HepG2 (cell line): ENCODE measurements around the gene DNAI4.

Experiments
- KLF12 ChIP-seq: sonication (generic); formaldehyde crosslinking; IDR thresholded peaks from 2 replicates; pipeline ENCODE4 v1.4.0; 2020; ENCODE audit warnings: missing genetic modification reagents, borderline replicate concordance
- MYNN ChIP-seq: sonication (generic); formaldehyde crosslinking; IDR thresholded peaks from 2 replicates; pipeline ENCODE4 v1.4.0; 2020; ENCODE audit warnings: mild to moderate bottlenecking, low read depth, missing genetic modification reagents
- NFATC3 ChIP-seq: sonication (generic); formaldehyde crosslinking; IDR thresholded peaks from 2 replicates; pipeline ENCODE4 v1.5.1; 2020; ENCODE audit warnings: mild to moderate bottlenecking, missing genetic modification reagents
- POLR2AphosphoS5 ChIP-seq: IDR thresholded peaks from 2 replicates; pipeline ENCODE4 v1.6.1; 2012; ENCODE audit warnings: low read depth, low read length
- REST ChIP-seq, 2 experiments: IDR thresholded peaks; 2 replicates each; pipeline ENCODE4 v1.6.1; 2011 to 2012; ENCODE audit warnings: low read length in 2 of 2, borderline replicate concordance in 1 of 2, low read depth in 1 of 2, mild to moderate bottlenecking in 1 of 2, moderate library complexity in 1 of 2
- SP5 ChIP-seq: IDR thresholded peaks from 2 replicates; pipeline ENCODE4 v1.6.1; 2016; ENCODE audit warnings: low read depth, borderline replicate concordance
- ZNF256 ChIP-seq: sonication (generic); formaldehyde crosslinking; conservative IDR thresholded peaks from 2 replicates; pipeline ENCODE4 v1.4.0; 2020; ENCODE audit warnings: missing genetic modification reagents
- ZNF3 ChIP-seq: IDR thresholded peaks from 2 replicates; pipeline ENCODE4 v1.7.0; 2017; ENCODE audit warnings: inconsistent platforms

- TF ChIP-seq MYNN, result no peak
- no peak for TF ChIP-seq NFATC3 (CRISPR knock-in tag)
- TF ChIP-seq POLR2AphosphoS5, result no peak
- no peak for TF ChIP-seq KLF12 (CRISPR knock-in tag)
- no peak for TF ChIP-seq REST (IDR thresholded peaks at IDR 0.05; ENCODE audit: borderline replicate concordance in 1 of 2, low read depth in 1 of 2, low read length in 2 of 2)
- no peak for TF ChIP-seq ZNF3 (CRISPR knock-in tag)
- no peak for TF ChIP-seq ZNF256 (CRISPR knock-in tag)
- no peak for TF ChIP-seq SP5 (CRISPR knock-in tag)
These were observed 18.8 kb upstream of the DNAI4 start for GRCh38 chr1:66943361-66943969.
